Caco-2 (cell line): ENCODE data around the gene NEIL3. TPM values are rescaled to one million over a fixed set of nuclear protein-coding genes. Genes with fewer than 3 reads are reported as not detected.

Experiments used
- BruUV-seq: library from RNA; stranded (reverse); fragments of 400-500 nt; replicated peaks from 2 replicates; lab custom pipeline; 2021; lab: Mats Ljungman, UMichigan
- CTCF ChIA-PET: fragments of 300-600 bp; sonication (Branson Sonifier 250); formaldehyde crosslinking; loops from one replicate; lab custom pipeline; 2022; ENCODE audit warnings: antibody characterized with exemption; lab: Charles Lee
- POLR2A ChIA-PET: fragments of 300-600 bp; sonication (Branson Sonifier 250); formaldehyde crosslinking; loops from one replicate; lab custom pipeline; 2022; ENCODE audit warnings: antibody characterized with exemption; lab: Charles Lee
- DNase-seq, 2 experiments: peaks; one replicate each; pipeline versions ENCODE4 v3.0.0 to v3.0.0-alpha.2; 2020 to 2022
- H3K27me3 ChIP-seq: replicated peaks from 2 replicates; pipeline ENCODE4 v1.6.0; 2011; ENCODE audit warnings: low read length; ENCODE audit not compliant: control insufficient read depth, insufficient read depth
- H3K36me3 ChIP-seq: 2 replicates; pipeline ENCODE4 v1.5.1; 2011; ENCODE audit warnings: low read length; ENCODE audit not compliant: control insufficient read depth, insufficient read depth
- H3K4me1 ChIP-seq: fragments of 250-450 bp; sonication (Bioruptor Pico); 2 replicates; pipeline ENCODE4 v1.5.1; 2020; ENCODE audit warnings: mild to moderate bottlenecking
- H3K4me3 ChIP-seq: 2 replicates; pipeline ENCODE4 v1.5.1; 2011; ENCODE audit warnings: low read depth, mild to moderate bottlenecking, control low read depth, low read length
- H3K9me3 ChIP-seq: fragments of 250-450 bp; sonication (Bioruptor Pico); 2 replicates; pipeline ENCODE4 v1.5.1; 2020; ENCODE audit warnings: mild to moderate bottlenecking, moderate library complexity
- H3K27ac Mint-ChIP-seq: one replicate; pipeline ENCODE4 v1.8.0; 2022; ENCODE audit warnings: mixed read lengths; ENCODE audit not compliant: unreplicated experiment
- H3K27me3 Mint-ChIP-seq: one replicate; pipeline ENCODE4 v1.8.0; 2022; ENCODE audit warnings: mixed read lengths; ENCODE audit not compliant: insufficient read depth, unreplicated experiment
- H3K36me3 Mint-ChIP-seq: one replicate; pipeline ENCODE4 v1.8.0; 2022; ENCODE audit warnings: mild to moderate bottlenecking, mixed read lengths; ENCODE audit not compliant: insufficient read depth, unreplicated experiment
- H3K4me1 Mint-ChIP-seq: one replicate; pipeline ENCODE4 v1.8.0; 2022; ENCODE audit warnings: low read depth, mixed read lengths; ENCODE audit not compliant: unreplicated experiment
- H3K4me3 Mint-ChIP-seq: one replicate; pipeline ENCODE4 v1.8.0; 2022; ENCODE audit warnings: mild to moderate bottlenecking, moderate library complexity, mixed read lengths; ENCODE audit not compliant: unreplicated experiment
- H3K9me3 Mint-ChIP-seq: one replicate; pipeline ENCODE4 v1.8.0; 2022; ENCODE audit warnings: mixed read lengths; ENCODE audit not compliant: unreplicated experiment
- CTCF ChIP-seq, 2 experiments: fragments of 200-600 bp in 1 of 2; IDR thresholded peaks; 1 replicate in 1 of 2; 2 replicates in 1 of 2; pipeline versions ENCODE4 v1.5.1 to v1.8.0; 2011 to 2022; ENCODE audit warnings: antibody characterized with exemption in 1 of 2, control low read depth in 1 of 2, inconsistent platforms in 1 of 2, low read depth in 1 of 2, low read length in 1 of 2, mild to moderate bottlenecking in 1 of 2, moderate library complexity in 1 of 2; ENCODE audit not compliant: insufficient read depth in 1 of 2, severe bottlenecking in 1 of 2, unreplicated experiment in 1 of 2
- intact Hi-C: fragments of 100-400 bp; cut with micrococcal nuclease; formaldehyde crosslinking; loops from one replicate; pipeline ENCODE4 v1.10.0; 2022; ENCODE audit not compliant: unreplicated experiment
- total RNA-seq: library from RNA; stranded (reverse); gene quantifications from 2 replicates; pipeline ENCODE4 v1.2.3, GENCODE V29; 2022

The NEIL3 gene
- total RNA-seq, 1 experiment from 2014 or later, result 8.0 TPM

DNA sequence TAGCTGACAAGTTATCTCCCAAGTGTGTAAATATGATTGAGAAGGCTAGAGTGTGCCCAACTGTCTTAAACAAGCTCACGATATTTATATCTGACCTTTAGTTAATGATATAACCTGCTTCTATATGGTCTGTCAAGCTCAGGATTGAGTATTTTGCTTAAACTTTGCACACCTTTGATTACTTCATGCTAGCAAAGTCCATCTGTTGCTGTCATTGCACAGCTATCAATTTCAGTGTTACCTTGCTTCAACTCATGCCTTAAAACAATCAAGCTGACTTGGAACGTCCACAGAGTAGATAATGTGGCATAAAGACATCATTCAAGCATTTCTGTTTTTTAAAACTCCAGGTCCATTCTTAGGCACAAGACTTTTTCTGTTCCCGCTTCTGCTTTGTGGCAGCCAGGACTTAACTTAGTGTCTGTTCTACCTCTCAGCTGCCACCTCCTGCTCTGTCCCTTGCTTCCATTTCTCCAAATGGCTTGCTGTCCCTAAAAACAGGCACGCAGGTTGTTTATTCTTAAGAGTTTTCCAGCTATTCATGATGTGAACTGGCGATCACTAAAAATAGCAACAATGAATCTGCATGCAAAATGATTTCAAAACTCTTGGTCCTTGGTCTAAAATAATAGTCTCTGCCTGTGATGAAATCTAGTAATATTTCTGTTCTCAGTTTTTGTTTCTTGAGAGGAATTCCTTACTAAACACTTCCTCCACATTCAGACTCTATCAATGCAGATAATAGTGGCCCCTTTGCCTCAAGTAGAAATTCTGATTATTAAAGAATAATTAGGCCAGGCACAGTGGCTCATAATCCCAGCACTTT is 16.3 kb upstream of the NEIL3 start:
- Mint-ChIP-seq H3K9me3 (no peaks in the 10 kb centered on the region), H3K4me3 (no peak overlapping the region)
- POLR2A ChIA-PET, result no interaction called here

DNA sequence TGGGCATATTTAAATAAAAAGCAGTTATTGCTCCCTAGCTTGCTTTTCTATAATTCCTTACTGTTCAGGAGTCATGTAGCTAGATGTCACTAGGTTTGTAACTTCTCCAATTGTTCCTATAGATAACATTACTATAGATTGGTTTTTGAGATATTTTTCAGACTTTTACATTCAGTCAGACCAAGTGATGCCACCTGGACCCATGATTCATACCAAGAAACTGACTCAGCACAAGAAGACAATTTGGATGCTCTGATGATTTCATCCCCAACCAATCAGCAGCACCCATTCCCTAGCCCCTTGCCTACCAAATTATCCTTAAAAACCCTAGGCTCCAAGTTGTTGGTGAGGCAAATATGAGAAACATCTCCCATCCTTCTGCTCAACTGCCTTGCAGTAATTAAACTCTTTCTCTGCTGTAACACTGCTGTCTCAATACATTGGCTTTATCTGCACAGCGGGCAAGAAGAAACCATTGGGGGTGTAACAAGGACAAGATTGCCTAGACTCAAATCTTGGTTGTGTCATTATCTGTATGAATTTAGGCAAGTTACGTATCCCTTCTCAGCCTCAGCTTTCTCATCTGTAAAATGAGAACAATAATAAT is 11.8 kb upstream of the NEIL3 start:
- intact Hi-C loops, result no loop called here
- POLR2A ChIA-PET, result no interaction called here
- Histone ChIP-seq H3K9me3 (peaks cover 9% of the 10 kb centered on the region; the same call in 1 of the 2 replicates), H3K36me3 (no peaks in the 10 kb centered on the region), H3K4me3 (no peak overlapping the region), H3K27me3 (no peaks in the 10 kb centered on the region), H3K4me1 (no peaks in the 10 kb centered on the region)
- Mint-ChIP-seq H3K36me3 (no peaks in the 10 kb centered on the region), H3K9me3 (no peaks in the 10 kb centered on the region), H3K27ac (no peak overlapping the region), H3K4me3 (no peak overlapping the region), H3K27me3 (peaks cover 3% of the 10 kb centered on the region), H3K4me1 (no peaks in the 10 kb centered on the region)
- DNase-seq, result no peak
- no peak for TF ChIP-seq CTCF (IDR thresholded peaks at IDR 0.05; ENCODE audit: insufficient read depth in 1 of 2, low read depth in 1 of 2, low read length in 1 of 2, severe bottlenecking in 1 of 2, unreplicated experiment in 1 of 2)
- no TSS peak for BruUV-seq
- CTCF ChIA-PET, result no interaction called here

More for the DNA sequence above, 16.3 kb upstream of the NEIL3 start:
- peaks cover 1% of the 10 kb centered on the region for H3K27me3 Mint-ChIP-seq
- no peak for DNase-seq
- Histone ChIP-seq H3K4me3 (no peak overlapping the region), H3K27me3 (no peaks in the 10 kb centered on the region), H3K4me1 (no peaks in the 10 kb centered on the region), H3K36me3 (no peaks in the 10 kb centered on the region), H3K9me3 (peaks cover 9% of the 10 kb centered on the region; the same call in 1 of the 2 replicates)
- no peak for TF ChIP-seq CTCF (IDR thresholded peaks at IDR 0.05; ENCODE audit: insufficient read depth in 1 of 2, low read depth in 1 of 2, low read length in 1 of 2, severe bottlenecking in 1 of 2, unreplicated experiment in 1 of 2)
- no peaks in the 10 kb centered on the region for H3K4me1 Mint-ChIP-seq
- CTCF ChIA-PET, result no interaction called here
- no peaks in the 10 kb centered on the region for H3K36me3 Mint-ChIP-seq
- H3K27ac Mint-ChIP-seq, result no peak overlapping the region
- intact Hi-C loops, result no loop called here
- BruUV-seq, result no TSS peak

GRCh38 chr4:177301126-177301639 is 8.5 kb upstream of the NEIL3 start:
- peaks cover 6% of the 10 kb centered on the region for H3K27me3 Mint-ChIP-seq
- H3K4me3 ChIP-seq, result no peak overlapping the region
- no peak for TF ChIP-seq CTCF (IDR thresholded peaks at IDR 0.05; ENCODE audit: insufficient read depth in 1 of 2, low read depth in 1 of 2, low read length in 1 of 2, severe bottlenecking in 1 of 2, unreplicated experiment in 1 of 2)
- H3K36me3 ChIP-seq, result no peaks in the 10 kb centered on the region
- H3K9me3 Mint-ChIP-seq, result no peaks in the 10 kb centered on the region
- H3K4me3 Mint-ChIP-seq, result no peak overlapping the region
- H3K4me1 Mint-ChIP-seq, result no peaks in the 10 kb centered on the region
- H3K27ac Mint-ChIP-seq, result no peak overlapping the region
- CTCF ChIA-PET, result no interaction called here
- no peaks in the 10 kb centered on the region for H3K36me3 Mint-ChIP-seq
- BruUV-seq, result no TSS peak
- intact Hi-C loops, result no loop called here
- DNase-seq, result no peak
- peaks cover 9% of the 10 kb centered on the region; the same call in 1 of the 2 replicates for H3K9me3 ChIP-seq
- H3K4me1 ChIP-seq, result no peaks in the 10 kb centered on the region
- H3K27me3 ChIP-seq, result no peaks in the 10 kb centered on the region
- POLR2A ChIA-PET, result interaction anchor here (0.6 kb wide), 1 partner anchor 8 kb away, joined by 3 read pairs; the partner anchor contains the start of gene NEIL3
